Raji (cell line): ENCODE results near the gene GTF2H4.

Experiments
- POLR2A ChIP-seq: IDR thresholded peaks from 2 replicates; pipeline ENCODE4 v1.6.1; 2011; ENCODE audit warnings: low read depth, low read length, control low read depth; ENCODE audit not compliant: insufficient read depth

The GTF2H4 gene

DNA sequence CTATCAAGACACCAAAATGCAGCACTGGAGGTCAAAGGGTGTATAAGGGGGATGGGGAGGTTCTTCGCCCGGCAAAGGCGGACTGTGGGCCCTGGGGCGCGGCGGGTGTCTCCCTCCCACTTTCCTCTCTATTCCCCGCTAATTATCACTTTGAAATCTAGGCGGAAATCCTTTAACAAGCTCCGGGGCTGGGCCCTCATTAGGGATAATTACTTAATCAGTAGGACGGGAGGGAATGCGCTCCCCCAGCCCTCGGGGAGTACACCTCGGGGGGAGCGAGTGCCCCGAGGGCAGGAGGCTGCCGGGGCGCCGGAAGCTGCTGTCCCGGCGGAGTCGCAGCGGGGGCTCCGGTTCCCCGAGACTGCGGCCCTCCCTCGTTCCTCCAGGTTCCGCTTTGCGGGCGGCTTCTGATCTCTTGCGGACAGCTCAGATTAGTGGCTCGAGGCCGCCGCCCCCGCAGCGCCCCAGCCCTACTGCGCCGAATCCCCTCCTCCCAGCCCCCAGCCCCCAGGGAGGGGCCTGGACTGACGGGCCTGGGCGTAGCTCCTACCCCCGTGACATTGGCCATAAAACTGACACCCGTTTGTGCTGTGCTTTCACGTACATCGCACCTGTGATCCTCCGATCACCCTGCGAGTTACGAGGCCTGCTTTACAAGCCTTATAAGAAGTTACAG is 47.5 kb downstream of the GTF2H4 start:
- no peak for TF ChIP-seq POLR2A

DNA sequence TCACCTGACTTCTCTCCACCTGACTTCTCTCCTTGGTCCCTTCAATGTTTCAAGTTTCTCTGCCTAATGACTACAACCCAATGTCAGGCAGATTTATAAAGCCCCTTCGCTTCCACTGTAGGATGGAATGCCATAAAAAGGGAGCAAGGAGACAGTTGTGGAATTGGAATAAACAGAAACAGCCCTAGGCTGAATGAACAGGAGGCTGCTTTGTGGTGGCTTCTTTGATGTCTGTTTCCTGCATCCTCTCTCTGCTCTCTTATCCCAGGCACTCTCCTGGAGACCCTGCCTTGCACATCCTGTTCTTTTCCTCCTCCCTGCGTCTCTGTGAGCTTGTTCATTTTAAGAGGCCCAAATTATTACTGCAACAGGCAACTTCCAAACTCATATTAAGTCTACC is 49.7 kb downstream of the GTF2H4 start:
- TF ChIP-seq POLR2A: no peak

DNA sequence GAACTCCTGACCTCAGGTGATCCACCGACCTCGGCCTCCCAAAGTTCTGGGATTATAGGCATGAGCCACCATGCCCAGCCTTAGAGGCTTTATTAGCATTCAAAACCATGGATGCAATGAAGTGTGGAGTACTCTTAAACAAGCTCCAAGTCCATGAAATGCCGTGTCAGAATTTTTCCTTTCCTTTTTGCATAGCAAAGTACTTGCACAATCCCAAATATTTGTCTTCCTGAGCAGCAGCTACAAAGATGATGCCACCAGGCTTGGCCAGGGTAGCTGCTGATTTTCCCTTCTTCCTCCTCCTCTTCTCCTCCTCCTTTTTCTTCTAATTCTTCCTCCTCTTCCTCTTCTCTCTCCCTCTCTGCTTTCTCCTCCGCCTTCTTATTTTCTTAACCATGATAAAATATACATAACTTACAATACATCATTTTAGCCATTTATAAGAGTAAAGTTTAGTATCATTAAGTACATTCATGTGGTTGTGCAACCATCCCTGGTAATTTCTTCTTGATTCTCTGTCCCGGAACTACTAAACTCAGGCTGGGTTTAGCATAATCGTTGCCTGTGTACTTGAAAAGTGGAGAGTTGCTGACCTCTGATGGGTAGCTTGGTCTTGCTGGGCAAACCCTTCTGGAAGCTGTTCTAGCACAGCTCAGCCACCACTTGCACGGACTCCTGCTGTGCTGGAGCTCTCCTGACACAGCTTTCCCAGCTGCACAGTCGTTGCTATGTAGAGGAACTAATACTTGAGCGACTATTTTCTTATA is 53.1 kb downstream of the GTF2H4 start:
- TF ChIP-seq POLR2A: no peak

GRCh38 chr6:30962716-30963115 is 54.7 kb downstream of the GTF2H4 start:
- no peak for TF ChIP-seq POLR2A

DNA sequence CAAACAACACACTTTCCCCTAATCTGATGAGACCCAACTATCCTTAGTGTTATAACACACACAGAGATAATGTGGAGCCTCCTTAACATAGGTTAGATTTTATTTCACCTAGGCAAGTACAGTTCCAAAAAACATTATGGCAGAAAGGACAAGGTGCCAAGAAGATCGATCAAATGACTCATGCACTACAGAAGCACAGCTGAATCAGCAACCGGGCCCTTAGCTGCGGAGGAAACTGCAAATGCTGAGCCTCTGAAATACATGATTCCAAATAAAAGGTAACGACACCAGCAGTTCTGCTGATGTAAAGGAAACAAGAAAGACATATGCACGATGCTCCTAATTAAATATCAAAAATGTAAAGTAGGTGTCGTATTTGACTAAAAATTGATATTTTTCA is 55.6 kb downstream of the GTF2H4 start:
- TF ChIP-seq POLR2A: no peak
